Hematopoietic multipotent progenitor cell treated with erythropoietin and hydrocortisone succinate and interleukin-3 and kit ligand, for 4 days (in vitro differentiated cells): Measurements from ENCODE around the gene FGGY.

Experiments used
- DNase-seq: peaks from one replicate; pipeline ENCODE4 v3.0.0-alpha.2; 2015

Gene FGGY

DNA sequence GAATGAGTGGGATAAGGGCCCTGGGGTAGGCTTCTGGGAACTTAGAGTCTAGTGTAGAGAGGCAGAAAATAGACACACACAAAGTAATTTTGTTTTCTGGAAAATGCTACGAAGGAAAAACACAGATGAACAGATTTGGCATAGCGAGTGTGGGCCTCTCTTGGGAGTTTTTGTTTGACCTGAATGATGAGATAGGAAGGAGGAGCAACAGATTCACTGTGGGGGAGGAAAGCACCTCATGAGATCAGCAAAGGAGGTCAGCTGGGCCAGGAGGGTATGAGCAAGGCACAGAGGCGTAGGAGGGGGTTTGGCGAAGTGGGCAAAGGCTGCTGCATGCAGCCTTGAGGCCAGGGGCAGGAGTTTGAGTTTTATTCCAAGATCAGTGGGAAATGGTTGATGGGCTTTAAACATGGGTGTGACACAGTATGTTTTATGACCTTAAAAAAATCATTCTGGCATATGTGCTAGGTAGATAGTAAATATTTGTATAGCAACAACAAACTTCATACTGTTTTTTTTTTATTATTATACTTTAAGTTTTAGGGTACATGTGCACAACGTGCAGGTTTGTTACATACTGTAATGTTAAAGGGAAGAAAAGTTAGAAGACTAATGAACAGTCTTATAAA, 57.9 kb downstream of the FGGY start:
- DNase-seq: no peak

DNA sequence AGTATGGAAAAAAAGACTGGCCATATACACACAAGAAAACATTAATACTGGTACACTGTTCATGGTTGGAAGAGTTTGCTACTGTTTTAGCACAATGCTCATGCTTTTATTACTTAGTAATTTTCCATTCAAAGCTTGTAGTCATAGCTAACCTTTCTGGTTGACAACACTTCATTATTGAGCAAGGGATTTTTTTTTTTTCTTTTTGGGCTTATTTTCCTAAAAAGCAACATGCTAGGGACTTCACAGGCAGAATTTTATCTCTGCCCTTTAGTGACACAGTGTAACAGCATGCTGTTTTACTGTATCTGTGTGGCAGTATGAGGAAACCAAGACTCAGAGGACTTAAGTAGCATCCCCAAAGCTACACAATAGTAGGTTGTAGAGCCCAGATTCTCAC, 58.5 kb downstream of the FGGY start:
- no peak for DNase-seq

DNA sequence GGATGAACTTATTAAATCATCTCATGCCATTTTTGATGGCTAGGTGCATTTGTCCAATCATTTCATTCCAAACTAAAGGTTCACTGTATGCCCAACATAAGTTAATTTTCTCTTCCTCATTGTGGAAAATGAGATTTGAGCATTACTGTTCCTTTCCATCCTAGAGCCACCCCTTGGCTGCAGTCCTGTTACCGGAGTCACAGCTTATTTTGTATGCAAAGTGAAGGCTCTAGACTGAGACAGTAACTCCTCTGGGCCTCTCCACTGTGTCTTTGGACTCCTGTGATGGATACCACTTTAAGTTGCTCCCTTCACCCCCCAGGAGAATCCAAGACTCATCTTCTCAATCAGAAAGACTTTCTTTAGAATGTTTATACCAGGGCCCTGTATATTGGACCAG, 59.7 kb downstream of the FGGY start:
- no peak for DNase-seq

DNA sequence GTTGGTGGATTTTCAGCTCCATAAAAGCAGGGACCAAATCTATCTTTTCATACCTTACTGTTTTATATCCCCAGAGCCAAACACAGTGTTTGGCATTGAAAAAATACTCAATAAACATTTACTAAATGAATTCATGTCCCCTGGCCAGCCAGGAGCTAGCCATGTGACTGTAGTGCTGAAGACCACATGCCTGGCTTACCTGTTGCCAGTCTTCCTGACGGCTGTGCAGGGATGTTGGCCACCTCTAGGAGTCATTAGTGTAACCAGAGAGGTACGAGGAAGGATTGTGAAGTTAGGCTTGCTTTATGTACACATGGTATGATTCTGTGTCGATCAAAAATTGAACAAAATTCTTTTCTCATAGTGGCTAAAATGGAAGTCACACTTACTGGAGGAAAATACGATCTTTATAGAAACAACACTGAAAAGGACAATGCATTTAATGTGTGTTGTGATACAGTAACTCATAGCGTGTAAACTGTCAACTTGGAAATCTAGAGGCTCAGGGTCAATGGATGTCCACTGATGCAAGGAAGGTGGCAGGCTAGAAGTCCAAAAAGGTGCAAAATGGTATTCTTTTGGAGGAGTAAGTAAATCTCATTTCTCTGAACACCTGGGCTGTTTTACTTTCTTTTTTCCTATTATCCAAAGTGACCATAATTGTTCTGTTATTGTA, 60.9 kb downstream of the FGGY start:
- DNase-seq: no peak

GRCh38 chr1:59359325-59359724, 62.4 kb downstream of the FGGY start:
- DNase-seq: no peak

DNA sequence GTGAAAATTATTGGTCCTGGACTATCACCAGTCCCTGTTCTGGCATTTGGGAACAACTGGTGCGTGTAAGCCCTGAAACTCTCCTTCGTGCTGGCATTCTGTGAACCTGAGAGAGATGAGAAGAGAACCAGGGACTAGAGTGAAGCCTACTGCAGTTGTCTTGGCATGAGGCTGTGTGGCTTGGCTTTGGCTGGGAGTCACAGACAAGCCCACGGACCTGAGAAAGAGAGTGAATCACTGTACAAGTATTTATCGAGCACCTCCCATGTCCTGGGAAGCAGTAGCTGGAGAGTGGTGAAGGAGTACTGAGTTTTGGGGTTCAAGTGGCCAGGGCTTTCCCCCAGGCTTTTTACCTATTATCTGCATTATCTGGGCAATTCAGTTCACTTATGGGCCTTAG, 63.3 kb downstream of the FGGY start:
- no peak for DNase-seq

DNA sequence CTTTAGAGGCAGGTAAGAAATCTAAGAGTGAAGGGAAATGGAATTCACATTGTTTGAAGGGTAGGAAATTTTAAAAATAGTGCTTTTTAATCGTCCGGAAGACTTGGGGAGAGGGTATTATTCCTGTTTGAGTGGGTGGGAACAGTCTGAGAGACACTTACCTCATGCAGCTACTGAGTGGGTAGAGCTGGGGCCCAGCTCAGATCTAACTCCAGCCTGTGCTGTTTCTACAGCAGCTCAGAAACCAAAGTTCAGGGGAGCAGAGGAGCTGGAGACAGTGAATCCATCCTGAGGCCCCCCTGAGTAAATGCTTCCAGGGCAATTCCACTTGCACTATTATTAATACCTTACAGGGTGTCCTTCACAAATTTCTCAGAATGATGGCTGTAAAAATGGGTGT, 63.8 kb downstream of the FGGY start:
- no peak for DNase-seq

- no peak for DNase-seq
These were observed 64.9 kb downstream of the FGGY start for GRCh38 chr1:59361766-59362165.

DNA sequence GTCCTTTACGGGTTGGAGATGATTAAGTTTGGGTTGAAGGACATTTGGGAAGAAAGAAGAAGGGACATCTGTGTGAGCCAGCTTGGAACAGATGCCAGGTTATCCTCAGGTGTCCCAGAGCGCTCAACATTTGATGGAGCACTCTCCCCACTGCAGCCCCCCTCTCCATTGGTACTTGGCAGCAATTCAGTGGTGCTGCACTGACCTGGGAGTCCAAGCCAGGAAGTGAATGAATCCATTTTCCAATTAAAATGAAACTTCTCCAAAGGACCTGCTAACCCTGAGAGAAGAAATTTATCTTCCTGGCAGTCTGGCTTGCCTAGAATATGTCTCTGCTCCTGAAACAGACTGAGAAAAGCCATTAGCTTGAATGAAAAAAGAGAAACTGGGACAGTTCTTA, 67.1 kb downstream of the FGGY start:
- no peak for DNase-seq

DNA sequence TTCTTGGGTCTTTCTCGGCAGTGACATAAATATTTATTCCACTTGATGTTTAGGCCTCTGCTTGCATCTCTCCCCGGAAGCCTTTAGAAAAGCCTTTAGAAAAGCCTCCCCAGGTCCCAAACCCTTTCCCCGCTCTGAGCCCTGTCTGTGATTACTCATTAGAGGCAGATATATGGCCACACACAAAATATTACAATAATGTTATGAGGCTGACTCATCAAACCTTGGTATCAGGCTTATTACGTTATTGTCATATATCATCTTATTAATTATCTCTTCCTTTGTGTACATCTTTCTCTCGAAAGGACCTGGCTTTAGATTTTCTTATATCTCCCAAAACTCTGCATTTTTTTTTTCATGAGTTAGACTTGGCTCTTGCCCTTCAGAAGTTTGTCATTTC, 69.5 kb downstream of the FGGY start:
- no peak for DNase-seq

GRCh38 chr1:59367301-59368007, 70.6 kb downstream of the FGGY start:
- peak; percentile 66 for DNase-seq

DNA sequence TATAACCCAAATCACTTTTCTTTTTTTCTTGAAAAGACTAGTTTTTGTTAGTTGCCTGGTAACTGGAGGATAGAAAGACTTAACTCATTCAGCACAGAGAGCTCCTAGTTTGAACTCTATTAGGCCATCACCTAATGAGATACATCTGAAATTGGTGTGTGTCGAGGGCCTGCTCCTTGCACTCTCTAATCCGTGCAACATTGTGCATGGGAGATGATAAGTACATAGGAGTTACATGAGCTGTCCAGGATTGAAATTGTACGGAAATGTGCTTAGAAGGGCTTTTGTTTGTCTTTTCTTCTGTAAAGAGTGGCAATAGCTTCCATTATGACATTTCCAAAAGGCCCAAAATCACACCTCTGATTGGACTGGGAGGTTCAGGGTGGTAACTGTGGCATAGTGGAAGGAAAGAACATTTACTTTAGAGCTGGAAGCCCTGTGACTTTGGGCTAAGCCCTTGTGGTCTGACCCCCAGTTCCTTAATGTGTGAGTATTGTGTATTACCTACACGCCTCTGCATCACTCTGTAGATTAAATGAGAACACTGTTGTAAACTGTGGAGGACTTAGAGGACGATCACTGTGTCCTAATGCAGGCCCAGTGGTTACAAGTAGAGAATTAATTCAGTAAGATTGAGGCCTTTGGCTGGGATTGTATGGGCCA, 71.2 kb downstream of the FGGY start:
- DNase-seq: no peak

GRCh38 chr1:59375321-59376220, 78.7 kb downstream of the FGGY start:
- DNase-seq: no peak

GRCh38 chr1:59377350-59377904, 80.5 kb downstream of the FGGY start:
- no peak for DNase-seq

DNA sequence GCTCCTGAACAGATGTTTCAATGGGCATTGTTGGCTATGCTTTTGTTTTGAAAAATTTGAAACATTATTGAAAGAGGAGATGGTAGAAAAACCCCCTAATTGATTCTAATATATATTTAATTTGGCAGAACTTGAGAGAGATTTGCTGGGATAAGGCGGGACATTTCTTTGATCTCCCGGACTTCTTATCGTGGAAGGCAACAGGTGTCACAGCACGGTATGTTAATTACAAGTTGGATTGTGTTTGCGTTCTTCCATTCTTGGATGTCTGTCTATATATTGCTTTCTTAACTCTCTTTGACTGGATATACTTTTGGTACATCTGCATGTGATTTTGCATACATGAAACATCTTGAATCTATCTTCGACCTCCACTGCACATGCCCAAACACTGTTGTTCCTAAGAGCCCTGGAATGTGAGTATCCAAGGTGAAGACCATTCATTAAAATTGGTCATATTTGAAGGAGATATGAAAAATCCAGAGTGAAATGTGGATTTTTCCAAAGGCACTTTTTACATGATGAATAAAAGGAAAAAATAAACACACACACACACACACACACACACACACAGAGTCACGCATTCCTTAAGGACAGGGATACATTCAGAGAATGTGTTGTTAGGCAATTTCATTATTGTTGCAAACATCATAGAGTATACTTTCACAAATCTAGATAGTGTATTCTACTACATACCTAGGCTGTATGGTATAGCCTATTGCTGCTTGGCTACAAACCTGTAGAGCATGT, 81.9 kb downstream of the FGGY start:
- DNase-seq: no peak

GRCh38 chr1:59379371-59379728, 82.5 kb downstream of the FGGY start:
- DNase-seq: no peak

- DNase-seq: no peak
These were observed 87.1 kb downstream of the FGGY start for GRCh38 chr1:59383963-59384362.

GRCh38 chr1:59384443-59384842, 87.5 kb downstream of the FGGY start:
- DNase-seq: peak; percentile 8

DNA sequence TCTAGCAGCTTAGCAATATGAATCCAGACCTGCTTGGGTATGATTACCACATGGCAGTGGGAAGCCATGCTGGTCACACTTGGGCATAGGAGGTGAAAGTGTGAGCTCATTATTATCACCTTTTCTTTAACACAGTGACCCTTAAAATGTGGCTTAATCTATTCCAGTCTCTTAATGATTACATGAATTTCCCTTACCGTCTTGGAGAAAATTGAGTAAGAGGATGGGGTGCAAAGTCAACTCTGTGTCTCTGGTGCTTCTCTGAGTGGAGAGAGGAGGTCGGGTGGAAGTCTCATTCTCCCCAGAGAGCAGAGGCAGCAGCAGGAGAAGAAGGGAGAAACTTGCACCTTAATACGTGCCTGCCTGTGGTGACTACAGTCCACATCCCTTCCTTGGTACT, 91.3 kb downstream of the FGGY start:
- no peak for DNase-seq

DNA sequence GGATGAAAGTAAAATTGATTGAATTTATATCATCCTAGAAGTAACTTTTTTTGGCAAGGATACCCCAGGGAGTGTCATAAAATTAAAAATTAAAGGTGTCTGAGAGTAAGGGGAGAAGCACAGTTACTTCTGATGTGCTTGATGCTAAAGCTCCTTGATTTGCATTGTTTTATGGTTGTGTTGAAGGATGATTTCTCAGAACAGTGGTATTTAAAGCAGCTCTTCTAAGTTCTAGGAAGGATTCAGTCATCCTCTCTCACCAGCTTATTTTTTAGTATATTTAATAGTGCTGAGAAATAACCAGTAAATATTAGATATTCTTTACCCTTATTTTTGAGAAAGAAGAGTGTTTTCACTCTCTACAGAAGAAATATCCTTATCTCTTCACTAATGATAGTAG, 93.0 kb downstream of the FGGY start:
- no peak for DNase-seq

DNA sequence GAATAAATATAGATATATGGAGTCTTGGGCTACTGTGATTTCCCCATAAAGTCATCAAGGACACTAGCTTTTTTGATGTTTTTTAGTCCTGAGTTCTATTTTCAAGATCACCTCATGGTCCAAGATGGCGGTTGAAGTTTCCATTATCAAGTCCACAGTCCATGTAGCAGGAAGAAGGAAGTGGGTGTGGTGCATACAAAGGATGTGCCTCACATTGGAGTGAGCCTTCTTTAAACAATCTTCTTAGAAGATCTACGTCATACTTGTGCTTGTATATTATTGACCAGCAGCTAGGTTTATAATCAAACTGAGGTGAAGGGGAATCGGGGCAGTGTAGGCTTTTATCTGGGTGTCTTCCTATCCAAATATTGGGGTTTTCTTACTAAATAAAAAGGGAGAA, 93.4 kb downstream of the FGGY start:
- DNase-seq: no peak
